Neural cell (in vitro differentiated cells): Measurements from ENCODE around the gene ADCY2. TPM values are rescaled to one million over a fixed set of nuclear protein-coding genes. Genes with fewer than 3 reads are reported as not detected.

Experiments used
- H2AFZ ChIP-seq: fragments of 200-600, 300-800 bp; sonication (generic), shearing (Covaris generic); 2 replicates; pipeline ENCODE4 v1.6.0; 2014; ENCODE audit warnings: low read depth, mild to moderate bottlenecking, antibody characterized with exemption, low read length, moderate library complexity
- H3F3A ChIP-seq: fragments of 200-600 bp; shearing (Covaris generic); 2 replicates; pipeline ENCODE4 v1.6.1; 2016; ENCODE audit warnings: mild to moderate bottlenecking, moderate library complexity, mixed read lengths, antibody characterized with exemption, low read length; ENCODE audit not compliant: insufficient read depth, poor library complexity, severe bottlenecking
- H3K27ac ChIP-seq: fragments of 200-600, 300-800 bp; sonication (generic), shearing (Covaris generic); 2 replicates; pipeline ENCODE4 v1.5.1; 2014; ENCODE audit warnings: mild to moderate bottlenecking, low read length, moderate library complexity
- H3K27me3 ChIP-seq: fragments of 300-800, 200-600 bp; sonication (generic), shearing (Covaris generic); 2 replicates; pipeline ENCODE4 v1.6.0; 2014; ENCODE audit warnings: mild to moderate bottlenecking, low read depth, low read length, moderate library complexity; ENCODE audit not compliant: insufficient read depth
- H3K36me3 ChIP-seq: fragments of 300-800, 200-600 bp; sonication (generic), shearing (Covaris generic); 2 replicates; pipeline ENCODE4 v1.5.1; 2014; ENCODE audit warnings: mild to moderate bottlenecking, antibody characterized with exemption, low read length, moderate library complexity; ENCODE audit not compliant: insufficient read depth
- H3K4me2 ChIP-seq: fragments of 300-800, 200-600 bp; sonication (generic), shearing (Covaris generic); 2 replicates; pipeline ENCODE4 v1.6.0; 2014; ENCODE audit warnings: mild to moderate bottlenecking, low read length
- H3K4me3 ChIP-seq: fragments of 300-800, 200-600 bp; sonication (generic), shearing (Covaris generic); 2 replicates; pipeline ENCODE4 v1.5.1; 2014; ENCODE audit warnings: mild to moderate bottlenecking, low read length, moderate library complexity
- H3K79me2 ChIP-seq: fragments of 200-600 bp; shearing (Covaris generic); replicated peaks from 2 replicates; pipeline ENCODE4 v1.6.0; 2014; ENCODE audit warnings: mild to moderate bottlenecking, low read length, moderate library complexity; ENCODE audit not compliant: insufficient read depth
- H3K9ac ChIP-seq: fragments of 300-800, 200-600 bp; sonication (generic), shearing (Covaris generic); 2 replicates; pipeline ENCODE4 v1.6.1; 2016; ENCODE audit warnings: mild to moderate bottlenecking, low read length, mixed read lengths
- H3K9me2 ChIP-seq: fragments of 200-600 bp; shearing (Covaris generic); 2 replicates; pipeline ENCODE4 v1.6.1; 2016; ENCODE audit warnings: mild to moderate bottlenecking, low read length, mixed read lengths; ENCODE audit not compliant: insufficient read depth
- H3K9me3 ChIP-seq: fragments of 200-600, 300-800 bp; sonication (generic), shearing (Covaris generic); 2 replicates; pipeline ENCODE4 v1.6.1; 2016; ENCODE audit warnings: mild to moderate bottlenecking, mixed run types, low read length, moderate library complexity, mixed read lengths
- H4K20me1 ChIP-seq: fragments of 200-600 bp; shearing (Covaris generic); 2 replicates; pipeline ENCODE4 v1.6.1; 2016; ENCODE audit warnings: mild to moderate bottlenecking, mixed run types; ENCODE audit not compliant: insufficient read depth
- CTCF ChIP-seq: fragments of 450-650 bp; IDR thresholded peaks from 2 replicates; pipeline ENCODE4 v1.5.1; 2014; ENCODE audit warnings: antibody characterized with exemption, mild to moderate bottlenecking, moderate library complexity; ENCODE audit not compliant: poor library complexity, severe bottlenecking
- EP300 ChIP-seq: fragments of 450-650 bp; conservative IDR thresholded peaks from 2 replicates; pipeline ENCODE4 v1.6.1; 2014; ENCODE audit warnings: antibody characterized with exemption, mild to moderate bottlenecking, moderate library complexity; ENCODE audit not compliant: poor library complexity, severe bottlenecking
- EZH2 ChIP-seq: fragments of 200-600, 300-800 bp; shearing (Covaris generic), sonication (generic); IDR thresholded peaks from 2 replicates; pipeline ENCODE4 v1.6.1; 2014; ENCODE audit warnings: antibody characterized with exemption, low read length, borderline replicate concordance, mild to moderate bottlenecking; ENCODE audit not compliant: insufficient read depth, poor library complexity, severe bottlenecking
- MXI1 ChIP-seq: fragments of 450-650 bp; conservative IDR thresholded peaks from 2 replicates; pipeline ENCODE4 v1.6.1; 2014; ENCODE audit warnings: antibody characterized with exemption, mild to moderate bottlenecking; ENCODE audit not compliant: poor library complexity, severe bottlenecking
- POLR2AphosphoS5 ChIP-seq: IDR thresholded peaks from 2 replicates; pipeline ENCODE4 v1.6.1; 2012
- RAD21 ChIP-seq: fragments of 450-650 bp; conservative IDR thresholded peaks from 2 replicates; pipeline ENCODE4 v1.6.1; 2014; ENCODE audit warnings: antibody characterized with exemption, mild to moderate bottlenecking, moderate library complexity
- REST ChIP-seq: IDR thresholded peaks from 2 replicates; pipeline ENCODE4 v1.6.1; 2012; ENCODE audit warnings: borderline replicate concordance
- SMC3 ChIP-seq: fragments of 450-650 bp; conservative IDR thresholded peaks from 2 replicates; pipeline ENCODE4 v1.6.1; 2014; ENCODE audit warnings: antibody characterized with exemption, mild to moderate bottlenecking, moderate library complexity; ENCODE audit not compliant: poor library complexity
- TAF1 ChIP-seq: IDR thresholded peaks from 2 replicates; pipeline ENCODE4 v1.6.1; 2012; ENCODE audit warnings: low read depth
- polyA plus RNA-seq: library from polyadenylated mRNA; depleted of rRNA; stranded (reverse); fragments of >200 nt; gene quantifications from 2 replicates; pipeline ENCODE4 v1.2.3, GENCODE V29; 2014

The ADCY2 gene
- polyA plus RNA-seq, 1 donor from 2014 or later, result 1.9 TPM

- no peaks in the 10 kb centered on the region for H3K27me3 ChIP-seq
- no peak overlapping the region for H3K4me3 ChIP-seq
- no peak overlapping the region for H3K9ac ChIP-seq
- no peaks in the 10 kb centered on the region for H3K79me2 ChIP-seq
- H3K9me3 ChIP-seq, result no peaks in the 10 kb centered on the region
- no peak for TF ChIP-seq POLR2AphosphoS5
- no peak for TF ChIP-seq EZH2
- TF ChIP-seq REST, result no peak
- no peak for TF ChIP-seq TAF1
- TF ChIP-seq RAD21, result no peak
- TF ChIP-seq MXI1, result no peak
- TF ChIP-seq SMC3, result no peak
- no peak for TF ChIP-seq CTCF
- TF ChIP-seq EP300, result no peak
- no peaks in the 10 kb centered on the region for H3F3A ChIP-seq
- no peaks in the 10 kb centered on the region for H3K9me2 ChIP-seq
- no peak overlapping the region for H3K27ac ChIP-seq
- H2AFZ ChIP-seq, result no peak overlapping the region
- no peaks in the 10 kb centered on the region for H3K36me3 ChIP-seq
- no peak overlapping the region for H3K4me2 ChIP-seq
- no peaks in the 10 kb centered on the region for H4K20me1 ChIP-seq
Measured at GRCh38 chr5:7468742-7469141, 72.8 kb downstream of the ADCY2 start.

GRCh38 chr5:7471710-7472109 is 75.8 kb downstream of the ADCY2 start:
- Histone ChIP-seq H3K27ac (no peak overlapping the region), H3K27me3 (no peaks in the 10 kb centered on the region), H3K36me3 (no peaks in the 10 kb centered on the region), H3K9me2 (no peaks in the 10 kb centered on the region), H3K9ac (no peak overlapping the region), H3F3A (no peaks in the 10 kb centered on the region), H4K20me1 (no peaks in the 10 kb centered on the region), H2AFZ (no peak overlapping the region), H3K79me2 (no peaks in the 10 kb centered on the region), H3K9me3 (no peaks in the 10 kb centered on the region), H3K4me2 (no peak overlapping the region), H3K4me3 (no peak overlapping the region)
- TF ChIP-seq RAD21 (no peak), EZH2 (no peak), SMC3 (no peak), EP300 (no peak), TAF1 (no peak), POLR2AphosphoS5 (no peak), MXI1 (no peak), CTCF (no peak), REST (no peak)
